ENCODE data around the gene EIF4E3.

The EIF4E3 gene

GRCh38 chr3:71647751-71648150, 77.5 kb downstream of the EIF4E3 start:
- no peak for DNase-seq (ENCODE audit: low read depth)

GRCh38 chr3:71646971-71647370, 78.2 kb downstream of the EIF4E3 start:
- DNase-seq (ENCODE audit: low read depth): no peak

- DNase-seq (ENCODE audit: low read depth): no peak
Measured at GRCh38 chr3:71645140-71645539, 80.1 kb downstream of the EIF4E3 start.

GRCh38 chr3:71641674-71642073, 83.5 kb downstream of the EIF4E3 start:
- DNase-seq (ENCODE audit: low read depth): no peak

- no peak for DNase-seq (ENCODE audit: low read depth)
Measured at GRCh38 chr3:71640331-71640983, 84.7 kb downstream of the EIF4E3 start.

- DNase-seq (ENCODE audit: low read depth): no peak
Measured at GRCh38 chr3:71636482-71636881, 88.7 kb downstream of the EIF4E3 start.

- no peak for DNase-seq (ENCODE audit: low read depth)
Measured at GRCh38 chr3:71636001-71636400, 89.2 kb downstream of the EIF4E3 start.

GRCh38 chr3:71634671-71635070, 90.5 kb downstream of the EIF4E3 start:
- DNase-seq (ENCODE audit: low read depth): no peak

GRCh38 chr3:71629711-71630110, 95.5 kb downstream of the EIF4E3 start:
- DNase-seq (ENCODE audit: low read depth): no peak

GRCh38 chr3:71629289-71629688, 95.9 kb downstream of the EIF4E3 start:
- DNase-seq (ENCODE audit: low read depth): no peak

GRCh38 chr3:71628522-71628921, 96.7 kb downstream of the EIF4E3 start:
- DNase-seq (ENCODE audit: low read depth): no peak

- DNase-seq (ENCODE audit: low read depth): no peak
Measured at GRCh38 chr3:71625676-71626075, 99.5 kb downstream of the EIF4E3 start.
